Spleen (tissue), 7 donors: ENCODE measurements around the gene LRTM2.

Experiments used
- CTCF ChIP-seq, 11 experiments: fragments of 200-600 bp in 7 of 11; fragments of 450-650 bp in 4 of 11; sonication (generic) in 4 of 11; IDR thresholded peaks in 8 of 11; conservative IDR thresholded peaks in 3 of 11; 1 replicate in 7 of 11; 2 replicates in 4 of 11; pipeline versions ENCODE4 v1.4.0 to v1.8.0; 2016 to 2021; ENCODE audit warnings: antibody characterized with exemption in 11 of 11, inconsistent platforms in 4 of 11, mild to moderate bottlenecking in 1 of 11
- POLR2A ChIP-seq, 3 donors: fragments of 450-650 bp; IDR thresholded peaks; one replicate each; pipeline ENCODE4 v1.5.1; 2017; ENCODE audit warnings: antibody characterized with exemption in 3 of 3, mild to moderate bottlenecking in 1 of 3
- donor health status: DM: no; HTN: no; CAD: no; lungs with moderate emphysema.
- donor health status: DM: no; HTN: no; CAD: no.
- donor health status: DM: no; HTN: no; CAD: no.

GRCh38 chr12:1822699-1823098 lies 2.3 kb downstream of the LRTM2 start:
- TF ChIP-seq CTCF (IDR thresholded peaks at IDR 0.05 in 8 of 11, conservative IDR thresholded peaks at IDR 0.05 in 3 of 11) (no peak), POLR2A (IDR thresholded peaks at IDR 0.05) (no peak)
